Activated CD4-positive, alpha-beta memory T cell treated with anti-CD3 and anti-CD28 coated beads for 36 hours (primary cell): Measurements from ENCODE around the gene RNF41. TPM values are rescaled to one million over a fixed set of nuclear protein-coding genes. Genes with fewer than 3 reads are reported as not detected.
"Not testable (repeated sequence)": the region's sequence is repeated elsewhere in the genome, so short reads cannot be mapped to it uniquely, and the experiment has no call there.

Experiments used
- CTCF ChIA-PET: fragments of 350-600 bp; sonication (Branson Sonifier 250); formaldehyde crosslinking; loops from one replicate; lab custom pipeline; 2021; ENCODE audit warnings: antibody characterized with exemption, inconsistent platforms; lab: Charles Lee
- POLR2A ChIA-PET: fragments of 350-600 bp; sonication (Branson Sonifier 250); formaldehyde crosslinking; loops from one replicate; lab custom pipeline; 2021; ENCODE audit warnings: antibody characterized with exemption; lab: Charles Lee
- DNase-seq: peaks from one replicate; pipeline ENCODE4 v3.0.0-alpha.2; 2020
- H3K27ac Mint-ChIP-seq: one replicate; pipeline ENCODE4 v1.8.0; 2021; ENCODE audit warnings: mixed read lengths
- H3K27me3 Mint-ChIP-seq: one replicate; pipeline ENCODE4 v1.8.0; 2021; ENCODE audit warnings: mixed read lengths
- H3K36me3 Mint-ChIP-seq: one replicate; pipeline ENCODE4 v1.8.0; 2021; ENCODE audit warnings: mixed read lengths
- H3K4me1 Mint-ChIP-seq: one replicate; pipeline ENCODE4 v1.8.0; 2021; ENCODE audit warnings: low read depth, mixed read lengths
- H3K4me3 Mint-ChIP-seq: one replicate; pipeline ENCODE4 v1.8.0; 2021; ENCODE audit warnings: mild to moderate bottlenecking, mixed read lengths
- H3K9me3 Mint-ChIP-seq: one replicate; pipeline ENCODE4 v1.8.0; 2021; ENCODE audit warnings: mixed read lengths
- intact Hi-C: fragments of 100-400 bp; cut with micrococcal nuclease; formaldehyde crosslinking; loops from one replicate; pipeline ENCODE4 v1.15.1; 2023
- total RNA-seq, 2 experiments: library from RNA; stranded (reverse); gene quantifications; one replicate each; pipeline ENCODE4 v1.2.3, GENCODE V29; 2021

RNF41 gene
- total RNA-seq, 2 experiments from 2014 or later = 28.2 to 31.2 TPM

DNA sequence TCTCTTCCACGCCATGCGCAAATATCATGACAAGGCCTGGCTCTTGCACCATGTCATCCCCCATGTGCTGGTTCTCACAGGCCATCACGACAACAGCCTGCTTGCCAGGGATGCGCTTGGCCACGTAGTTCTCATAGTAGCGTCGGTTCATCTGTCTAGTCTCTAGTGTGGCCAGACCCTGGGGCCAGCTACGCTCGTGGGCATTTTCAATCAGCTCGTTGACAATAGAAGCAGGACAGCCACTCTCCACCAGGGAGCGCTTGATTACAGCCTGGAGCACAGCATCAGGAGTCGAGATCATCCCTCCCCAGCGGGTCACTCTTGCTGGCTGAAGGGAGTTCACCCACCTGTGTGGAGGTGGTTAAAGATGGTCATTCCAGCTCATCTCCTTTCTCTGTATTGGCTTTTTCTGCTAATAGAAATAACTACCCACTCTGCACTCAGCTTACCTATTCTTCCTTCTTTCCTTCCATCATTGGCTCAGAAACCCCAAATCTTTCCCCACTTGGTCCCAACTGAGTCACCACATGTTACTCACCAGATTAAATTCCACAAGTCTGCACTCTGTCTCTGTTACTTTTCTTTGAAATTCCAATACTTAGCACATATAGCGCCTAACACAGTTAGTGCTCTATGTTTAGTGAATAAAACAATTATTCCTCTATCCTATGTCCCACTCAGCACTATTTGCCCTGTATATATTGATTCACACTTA lies 15.1 kb downstream of the RNF41 start:
- POLR2A ChIA-PET = no interaction called here
- Mint-ChIP-seq H3K36me3 (peaks cover 33% of the 10 kb centered on the region), H3K4me1 (no peaks in the 10 kb centered on the region), H3K9me3 (no peaks in the 10 kb centered on the region), H3K4me3 (no peak overlapping the region), H3K27ac (no peak overlapping the region), H3K27me3 (no peaks in the 10 kb centered on the region)
- CTCF ChIA-PET = interaction anchor here (0.6 to 3.5 kb wide), 19 partner anchors 10 to 585 kb away, joined by 3 to 33 read pairs (median 4); partner anchors contain the start of genes ANKRD52, CNPY2, COQ10A and MYL6
- DNase-seq = peak; percentile 59
- intact Hi-C loops = loop anchor here (2.0 kb wide), 1 partner anchor 16 kb away; no protein-coding TSS in a partner anchor

DNA sequence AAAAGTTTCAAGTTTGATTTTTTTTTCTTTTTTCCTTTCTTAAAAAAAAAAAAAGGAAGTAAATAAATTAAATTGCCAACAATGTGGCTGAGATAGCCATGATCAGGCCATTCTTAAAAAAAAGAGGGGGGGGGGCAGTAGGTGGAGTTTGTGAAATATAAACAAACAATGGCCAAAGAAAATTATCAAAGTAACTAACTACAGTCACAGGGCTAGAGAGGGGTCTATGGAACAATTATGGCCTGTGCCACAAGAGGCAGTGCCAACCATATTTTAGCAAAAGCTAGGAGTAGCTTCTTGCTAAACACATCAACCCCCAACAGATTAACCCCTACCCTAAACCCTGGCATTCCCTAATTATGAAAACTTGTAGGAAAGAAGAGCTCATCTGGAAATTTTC lies 16.3 kb downstream of the RNF41 start:
- Mint-ChIP-seq H3K27me3 (no peaks in the 10 kb centered on the region), H3K4me3 (no peak overlapping the region), H3K9me3 (no peaks in the 10 kb centered on the region), H3K27ac (no peak overlapping the region), H3K36me3 (peaks cover 29% of the 10 kb centered on the region), H3K4me1 (no peaks in the 10 kb centered on the region)
- POLR2A ChIA-PET = no interaction called here
- no peak for DNase-seq
- CTCF ChIA-PET = interaction anchor here (0.8 to 3.5 kb wide), 11 partner anchors 9 to 259 kb away, joined by 3 to 33 read pairs (median 6); partner anchors contain the start of genes ANKRD52, CNPY2, RNF41 and SMARCC2
- intact Hi-C loops = no loop called here

DNA sequence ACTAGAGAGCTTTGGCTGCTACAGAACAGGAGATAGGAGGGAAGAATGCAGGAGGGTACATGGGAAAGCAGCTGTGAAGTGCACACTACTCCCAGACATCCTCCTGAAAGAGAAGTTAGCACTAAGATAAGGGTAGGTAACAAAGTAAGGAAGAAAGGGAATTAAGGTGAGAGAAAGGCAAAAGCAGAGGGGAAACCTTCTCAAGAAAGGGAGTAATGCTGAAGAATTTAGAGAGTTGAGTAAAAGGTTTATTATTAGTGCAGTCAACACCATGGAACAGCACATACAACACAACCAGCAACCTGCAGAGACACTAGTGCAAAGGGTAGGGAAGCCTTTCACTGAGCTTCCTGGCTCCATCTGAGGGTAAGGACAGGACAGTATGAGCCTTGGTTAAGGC lies 17.4 kb downstream of the RNF41 start:
- no peak for DNase-seq
- H3K27ac Mint-ChIP-seq = no peak overlapping the region
- intact Hi-C loops = no loop called here
- H3K4me3 Mint-ChIP-seq = no peak overlapping the region
- H3K4me1 Mint-ChIP-seq = no peaks in the 10 kb centered on the region
- CTCF ChIA-PET = interaction anchor here (0.8 to 3.5 kb wide), 6 partner anchors 10 to 260 kb away, joined by 3 to 31 read pairs (median 4); partner anchors contain the start of genes ANKRD52, COQ10A, RNF41 and SMARCC2
- H3K9me3 Mint-ChIP-seq = no peaks in the 10 kb centered on the region
- peaks cover 21% of the 10 kb centered on the region for H3K36me3 Mint-ChIP-seq
- POLR2A ChIA-PET = interaction anchor here (2.3 kb wide), 1 partner anchor 18 kb away, joined by 7 read pairs; the partner anchor contains the start of gene RNF41
- no peaks in the 10 kb centered on the region for H3K27me3 Mint-ChIP-seq

GRCh38 chr12:56202838-56203237 lies 18.9 kb downstream of the RNF41 start:
- ChIA-PET CTCF (interaction anchor here (1.5 to 1.7 kb wide), 3 partner anchors 9 to 55 kb away, joined by 5 to 7 read pairs (median 5); partner anchors contain the start of genes ANKRD52 and SMARCC2), POLR2A (interaction anchor here (0.7 to 2.3 kb wide), 2 partner anchors 13 to 19 kb away, joined by 5 to 7 read pairs; partner anchors contain the start of genes RNF41 and SMARCC2)
- H3K4me1 Mint-ChIP-seq = no peaks in the 10 kb centered on the region
- intact Hi-C loops = no loop called here
- H3K27ac Mint-ChIP-seq = no peak overlapping the region
- no peaks in the 10 kb centered on the region for H3K27me3 Mint-ChIP-seq
- no peak overlapping the region for H3K4me3 Mint-ChIP-seq
- peaks cover 15% of the 10 kb centered on the region for H3K36me3 Mint-ChIP-seq
- H3K9me3 Mint-ChIP-seq = no peaks in the 10 kb centered on the region
- no peak for DNase-seq

DNA sequence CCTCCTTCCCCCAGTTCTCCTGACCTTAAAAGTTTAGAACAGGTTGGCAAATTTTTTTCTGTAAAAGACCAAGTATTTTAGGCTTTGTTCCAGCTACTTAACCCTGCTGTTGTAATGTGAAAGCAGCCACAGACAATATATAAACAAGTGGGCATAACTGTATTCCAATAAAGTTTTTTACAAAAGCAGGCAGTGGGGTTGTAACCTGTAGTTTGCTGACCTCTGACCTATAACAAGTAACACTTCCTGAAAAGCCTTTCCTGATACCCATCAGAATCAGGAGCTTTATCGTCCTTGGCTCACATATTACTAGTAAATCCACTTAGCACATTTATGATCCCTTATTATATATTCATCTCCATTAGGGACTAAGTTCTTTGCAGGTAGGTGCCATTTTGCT lies 19.4 kb downstream of the RNF41 start:
- ChIA-PET POLR2A (interaction anchor here (2.3 kb wide), 1 partner anchor 19 kb away, joined by 7 read pairs; the partner anchor contains the start of gene RNF41), CTCF (interaction anchor here (1.5 to 1.7 kb wide), 3 partner anchors 10 to 56 kb away, joined by 5 to 7 read pairs (median 5); partner anchors contain the start of genes ANKRD52 and SMARCC2)
- intact Hi-C loops = no loop called here
- Mint-ChIP-seq H3K27ac (no peak overlapping the region), H3K27me3 (no peaks in the 10 kb centered on the region), H3K4me3 (no peak overlapping the region), H3K4me1 (no peaks in the 10 kb centered on the region), H3K9me3 (no peaks in the 10 kb centered on the region), H3K36me3 (peaks cover 12% of the 10 kb centered on the region)
- DNase-seq = no peak

GRCh38 chr12:56198836-56199235 lies 22.9 kb downstream of the RNF41 start:
- no peak overlapping the region for H3K4me3 Mint-ChIP-seq
- H3K36me3 Mint-ChIP-seq = no peaks in the 10 kb centered on the region
- intact Hi-C loops = no loop called here
- no peaks in the 10 kb centered on the region for H3K27me3 Mint-ChIP-seq
- CTCF ChIA-PET = interaction anchor here (2.0 kb wide), 1 partner anchor 59 kb away, joined by 6 read pairs; the partner anchor contains the start of gene ANKRD52
- POLR2A ChIA-PET = no interaction called here
- no peaks in the 10 kb centered on the region for H3K4me1 Mint-ChIP-seq
- no peak for DNase-seq
- no peak overlapping the region for H3K27ac Mint-ChIP-seq
- H3K9me3 Mint-ChIP-seq = no peaks in the 10 kb centered on the region

DNA sequence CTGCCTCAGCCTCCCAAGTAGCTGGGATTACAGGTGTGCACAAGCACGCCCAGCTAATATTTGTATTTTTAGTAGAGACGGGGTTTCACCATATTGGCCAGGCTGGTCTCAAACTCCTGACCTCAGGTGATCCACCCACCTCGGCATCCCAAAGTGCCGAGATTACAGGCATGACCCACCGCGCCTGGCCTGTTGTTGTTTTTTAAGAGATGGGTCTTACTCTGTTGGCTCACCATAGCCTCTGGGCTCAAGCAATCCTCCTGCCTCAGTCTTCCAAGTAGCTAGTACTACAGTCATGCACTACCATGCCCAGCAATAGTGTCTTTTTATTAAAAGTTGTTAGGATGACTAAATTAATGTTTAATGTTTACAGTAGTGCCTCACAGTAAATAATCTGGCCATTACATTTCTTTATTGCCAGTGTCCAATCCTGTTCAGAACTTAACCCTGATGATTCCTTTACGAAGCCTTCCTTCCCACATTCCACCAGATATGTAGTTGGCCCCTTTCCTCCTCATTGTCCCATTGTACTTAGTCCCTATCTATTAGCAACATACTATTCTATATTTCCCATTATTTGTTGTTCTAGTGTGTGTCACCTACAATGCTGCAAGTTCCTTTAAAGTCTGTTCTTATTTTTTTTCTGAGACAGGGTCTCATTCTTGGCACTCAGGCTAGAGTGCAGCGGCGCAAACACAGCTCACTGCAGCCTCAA lies 23.6 kb downstream of the RNF41 start:
- Mint-ChIP-seq H3K4me1 (peaks cover 5% of the 10 kb centered on the region), H3K27ac (no peak overlapping the region), H3K27me3 (no peaks in the 10 kb centered on the region), H3K36me3 (no peaks in the 10 kb centered on the region), H3K4me3 (no peak overlapping the region), H3K9me3 (no peaks in the 10 kb centered on the region)
- ChIA-PET POLR2A (no interaction called here), CTCF (interaction anchor here (1.4 to 4.2 kb wide), 5 partner anchors 8 to 72 kb away, joined by 4 to 21 read pairs (median 9); partner anchors contain the start of genes ANKRD52 and RNF41)
- intact Hi-C loops = no loop called here
- no peak for DNase-seq

- CTCF ChIA-PET = interaction anchor here (0.7 to 4.2 kb wide), 5 partner anchors 9 to 79 kb away, joined by 3 to 21 read pairs (median 9); partner anchors contain the start of genes ANKRD52, RNF41 and ZC3H10
- intact Hi-C loops, H3K27ac Mint-ChIP-seq, DNase-seq, H3K27me3 Mint-ChIP-seq, H3K4me3 Mint-ChIP-seq, H3K9me3 Mint-ChIP-seq, H3K36me3 Mint-ChIP-seq, H3K4me1 Mint-ChIP-seq: not testable (repeated sequence)
- POLR2A ChIA-PET = interaction anchor here (0.7 to 1.0 kb wide), 2 partner anchors 25 to 78 kb away, joined by 3 read pairs; no protein-coding TSS in a partner anchor
Measured at GRCh38 chr12:56196818-56197550, 24.7 kb downstream of the RNF41 start.

DNA sequence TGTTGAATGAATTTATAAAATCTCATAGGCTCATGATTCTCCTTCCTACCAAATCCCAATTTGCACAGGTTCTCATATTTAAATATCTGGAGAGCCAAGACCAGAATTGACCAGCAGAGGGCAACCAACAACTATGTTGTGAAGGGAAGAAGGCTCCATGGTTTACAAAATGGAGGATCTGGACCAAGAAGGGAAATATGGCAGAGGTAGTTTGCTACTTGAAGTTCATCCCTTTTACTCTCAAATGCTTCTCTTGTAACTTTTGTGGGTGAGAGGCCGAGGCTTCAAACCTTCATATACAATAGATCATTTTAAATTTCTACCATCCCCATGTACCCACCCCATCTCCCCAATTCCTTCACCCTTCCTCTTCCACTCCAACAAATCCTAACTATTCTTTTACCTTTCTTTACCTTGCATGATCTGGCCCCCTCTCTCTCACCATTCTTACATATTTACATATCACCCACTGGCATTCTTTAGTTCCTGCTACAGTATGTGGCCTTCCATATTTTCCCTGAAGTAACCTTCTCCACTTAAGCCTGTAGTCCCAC lies 28.6 kb downstream of the RNF41 start:
- Mint-ChIP-seq H3K27me3 (no peaks in the 10 kb centered on the region), H3K4me3 (no peak overlapping the region), H3K36me3 (peaks cover 5% of the 10 kb centered on the region), H3K4me1 (peaks cover 17% of the 10 kb centered on the region), H3K9me3 (no peaks in the 10 kb centered on the region), H3K27ac (peak overlapping the region; percentile 58)
- POLR2A ChIA-PET = no interaction called here
- intact Hi-C loops = loop anchor here (1.0 to 2.0 kb wide), 6 partner anchors 31 to 275 kb away; partner anchors contain the start of genes ANKRD52, COQ10A, CS and NABP2
- DNase-seq = peak; percentile 81
- CTCF ChIA-PET = interaction anchor here (0.6 to 6.3 kb wide), 8 partner anchors 29 to 311 kb away, joined by 3 to 168 read pairs (median 4); partner anchors contain the start of genes ESYT1, RNF41, RPL41 and ZC3H10

DNA sequence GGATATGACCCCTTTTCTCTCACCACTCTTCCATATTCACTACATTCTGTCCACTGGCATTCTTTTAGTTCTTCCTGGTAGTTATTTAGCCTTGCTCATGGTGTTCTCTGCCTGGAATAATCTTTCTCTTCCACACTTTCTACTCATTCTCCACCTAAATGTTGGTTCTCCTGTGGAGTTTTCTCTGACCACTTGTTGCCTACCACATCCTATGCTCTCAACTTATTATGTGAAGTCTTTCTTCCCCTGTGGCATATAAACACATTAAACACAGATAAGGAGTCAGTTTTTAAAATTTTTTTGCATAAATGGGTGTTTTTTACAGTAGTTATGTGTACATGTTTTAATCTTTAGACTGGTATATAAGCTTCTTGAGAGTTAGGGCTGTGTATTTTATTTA lies 29.1 kb downstream of the RNF41 start:
- intact Hi-C loops = loop anchor here (2.0 kb wide), 2 partner anchors 74 to 108 kb away; partner anchors contain the start of genes COQ10A and CS
- CTCF ChIA-PET = interaction anchor here (0.6 to 6.3 kb wide), 14 partner anchors 14 to 311 kb away, joined by 3 to 168 read pairs (median 4); partner anchors contain the start of genes ESYT1, RNF41, RPL41 and ZC3H10
- H3K4me1 Mint-ChIP-seq = peaks cover 23% of the 10 kb centered on the region
- no peaks in the 10 kb centered on the region for H3K27me3 Mint-ChIP-seq
- H3K9me3 Mint-ChIP-seq = no peaks in the 10 kb centered on the region
- DNase-seq = no peak
- no peak overlapping the region for H3K27ac Mint-ChIP-seq
- POLR2A ChIA-PET = no interaction called here
- no peak overlapping the region for H3K4me3 Mint-ChIP-seq
- peaks cover 6% of the 10 kb centered on the region for H3K36me3 Mint-ChIP-seq
